Omental fat pad (tissue), 4 donors: ENCODE results near the gene SPAG16. TPM values are rescaled to one million over a fixed set of nuclear protein-coding genes. Genes with fewer than 3 reads are reported as not detected.
A peak's percentile ranks its signal among the peaks of the same experiment; 100 is the strongest.

Source experiments
- ATAC-seq: fragments of 150-250 bp; one replicate; pipeline ENCODE4 v1.9.1; 2016; ENCODE audit warnings: mild to moderate bottlenecking, moderate library complexity; ENCODE audit not compliant: low FRiP score
- DNase-seq: peaks from one replicate; pipeline ENCODE4 v3.0.0-alpha.2; 2019; ENCODE audit warnings: low spot score
- total RNA-seq, 4 donors: library from RNA; depleted of rRNA; stranded (reverse); fragments of >200 nt; gene quantifications; one replicate each; pipeline ENCODE4 v1.1.0, GENCODE V29; 2016
- TF ChIP-seq, protein P1 (sequence below), 3 donors: fragments of 450-650 bp; IDR thresholded peaks; one replicate each; pipeline ENCODE4 v1.5.1; 2016 to 2017; ENCODE audit warnings: antibody characterized with exemption in 3 of 3, mild to moderate bottlenecking in 3 of 3, moderate library complexity in 2 of 3

The SPAG16 gene
- total RNA-seq, 4 donors from 2014 or later: 11.1 to 29.5 (median 13.3) TPM

DNA sequence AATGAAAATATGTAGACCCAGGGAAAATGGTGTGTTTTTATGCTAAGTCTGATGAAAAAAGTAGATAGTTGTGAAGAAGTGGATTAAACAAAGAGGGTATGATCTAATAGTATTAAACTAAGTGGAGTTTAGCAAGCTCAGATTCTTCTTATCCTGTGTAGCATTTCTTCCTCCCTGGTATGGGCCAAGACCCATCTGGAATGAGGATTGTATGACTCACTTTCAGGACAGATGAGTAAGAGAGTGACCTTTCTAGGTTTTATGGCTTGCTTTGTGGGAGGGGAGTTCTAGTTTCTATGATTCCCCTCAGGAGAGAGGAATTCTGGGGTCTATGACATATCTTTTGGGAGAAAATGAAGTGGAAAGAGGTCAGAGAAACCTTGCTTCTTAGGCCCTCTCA lies 550.1 kb downstream of the SPAG16 start:
- TF ChIP-seq, protein P1, sequence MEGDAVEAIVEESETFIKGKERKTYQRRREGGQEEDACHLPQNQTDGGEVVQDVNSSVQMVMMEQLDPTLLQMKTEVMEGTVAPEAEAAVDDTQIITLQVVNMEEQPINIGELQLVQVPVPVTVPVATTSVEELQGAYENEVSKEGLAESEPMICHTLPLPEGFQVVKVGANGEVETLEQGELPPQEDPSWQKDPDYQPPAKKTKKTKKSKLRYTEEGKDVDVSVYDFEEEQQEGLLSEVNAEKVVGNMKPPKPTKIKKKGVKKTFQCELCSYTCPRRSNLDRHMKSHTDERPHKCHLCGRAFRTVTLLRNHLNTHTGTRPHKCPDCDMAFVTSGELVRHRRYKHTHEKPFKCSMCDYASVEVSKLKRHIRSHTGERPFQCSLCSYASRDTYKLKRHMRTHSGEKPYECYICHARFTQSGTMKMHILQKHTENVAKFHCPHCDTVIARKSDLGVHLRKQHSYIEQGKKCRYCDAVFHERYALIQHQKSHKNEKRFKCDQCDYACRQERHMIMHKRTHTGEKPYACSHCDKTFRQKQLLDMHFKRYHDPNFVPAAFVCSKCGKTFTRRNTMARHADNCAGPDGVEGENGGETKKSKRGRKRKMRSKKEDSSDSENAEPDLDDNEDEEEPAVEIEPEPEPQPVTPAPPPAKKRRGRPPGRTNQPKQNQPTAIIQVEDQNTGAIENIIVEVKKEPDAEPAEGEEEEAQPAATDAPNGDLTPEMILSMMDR (IDR thresholded peaks at IDR 0.05): no peak
- no peak for DNase-seq
- peak; percentile 92 for ATAC-seq

- DNase-seq (no peak), ATAC-seq (peak; percentile 16)
- TF ChIP-seq, protein P1 (IDR thresholded peaks at IDR 0.05): no peak
Measured at GRCh38 chr2:213834746-213835145, 550.5 kb downstream of the SPAG16 start.

- TF ChIP-seq, protein P1 (IDR thresholded peaks at IDR 0.05): no peak
- ATAC-seq (no peak), DNase-seq (no peak)
Measured at GRCh38 chr2:213846856-213847255, 562.6 kb downstream of the SPAG16 start.

- ATAC-seq (no peak), DNase-seq (no peak)
- TF ChIP-seq, protein P1 (IDR thresholded peaks at IDR 0.05): no peak
Measured at GRCh38 chr2:213847316-213847715, 563.1 kb downstream of the SPAG16 start.

DNA sequence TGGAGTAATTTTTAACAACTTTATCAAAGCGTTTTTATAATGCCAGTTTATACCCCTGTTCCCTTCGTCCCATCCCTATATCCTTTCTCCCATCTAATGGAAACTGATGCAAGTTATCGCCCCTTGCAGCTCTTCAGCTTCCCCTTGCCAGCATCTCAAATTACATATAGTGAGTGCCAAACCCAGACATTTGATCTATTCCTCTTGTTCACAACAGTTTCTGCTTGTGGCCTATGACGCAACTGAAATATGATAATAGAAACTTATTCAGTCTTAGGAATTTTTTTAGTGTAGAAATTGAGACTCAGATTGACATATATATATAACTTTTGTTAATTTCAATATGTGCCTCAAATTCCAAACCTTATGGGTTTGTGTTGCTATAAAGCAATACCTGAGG lies 564.4 kb downstream of the SPAG16 start:
- no peak for DNase-seq
- ATAC-seq: no peak
- TF ChIP-seq, protein P1 (IDR thresholded peaks at IDR 0.05): no peak

DNA sequence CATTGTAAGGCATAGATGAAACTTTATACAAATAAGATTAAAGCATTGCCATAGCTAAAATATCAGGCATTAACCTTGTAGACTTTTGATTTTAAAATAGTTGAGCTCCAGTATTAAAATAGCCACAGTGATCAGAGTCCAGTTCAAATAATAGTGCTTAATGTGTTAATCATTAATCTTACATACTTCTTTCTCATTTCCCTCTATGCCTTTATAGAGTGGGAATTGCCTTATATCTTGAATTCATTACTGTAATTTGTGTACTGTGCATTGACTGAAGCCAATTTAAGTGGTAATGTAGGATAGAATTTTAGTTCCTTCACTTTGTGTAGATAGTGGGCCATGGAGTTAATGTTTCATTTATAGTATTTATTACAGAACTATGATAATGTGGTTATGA lies 577.4 kb downstream of the SPAG16 start:
- ATAC-seq (no peak), DNase-seq (no peak)
- TF ChIP-seq, protein P1 (IDR thresholded peaks at IDR 0.05): no peak

DNA sequence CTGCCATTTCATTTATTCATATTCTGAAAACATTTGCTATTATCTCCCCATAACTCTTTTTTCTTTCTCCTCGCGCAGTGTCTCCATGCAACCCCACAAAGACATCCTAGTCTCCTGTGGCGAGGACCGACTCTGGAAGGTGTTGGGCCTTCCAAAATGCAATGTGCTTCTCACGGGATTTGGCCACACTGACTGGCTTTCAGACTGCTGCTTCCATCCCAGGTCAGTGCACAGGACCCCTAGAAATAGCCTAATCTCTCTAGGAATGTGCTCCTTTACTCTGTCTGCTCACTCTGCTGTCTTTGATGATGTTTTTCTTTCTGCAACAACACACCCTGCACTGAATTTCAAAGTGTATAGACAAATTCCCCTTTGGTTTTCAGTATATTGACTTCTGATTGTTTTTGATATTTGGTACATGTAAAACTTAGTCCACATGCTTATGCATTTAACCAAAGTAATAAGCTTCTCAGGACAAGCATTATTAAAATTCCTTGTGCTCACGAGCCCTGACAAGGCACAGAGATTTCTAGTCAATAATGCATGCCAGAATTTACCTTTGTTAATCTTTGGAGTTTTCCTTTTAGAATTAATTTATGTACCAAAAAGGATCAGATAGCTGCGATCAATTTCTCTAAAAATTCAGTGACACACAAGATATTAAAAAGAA lies 578.3 kb downstream of the SPAG16 start:
- TF ChIP-seq, protein P1 (IDR thresholded peaks at IDR 0.05): no peak
- ATAC-seq (no peak), DNase-seq (no peak)
